Small intestine (tissue), 7 donors: ENCODE results near the gene ENAH. TPM values are rescaled to one million over a fixed set of nuclear protein-coding genes. Genes with fewer than 3 reads are reported as not detected.

Source experiments
- DNase-seq, 2 donors: peaks; one replicate each; pipeline versions ENCODE4 v3.0.0 to v3.0.0-alpha.2; 2013
- FAIRE-seq: peaks from 2 replicates; lab custom pipeline; 2012; peaks lifted over from hg19 to GRCh38; lab: Jason Lieb, UNC
- H3K27ac ChIP-seq, 3 donors: one replicate each; pipeline ENCODE4 v1.5.1; 2013; ENCODE audit warnings: low read length in 2 of 3, mild to moderate bottlenecking in 2 of 3, control low read depth in 1 of 3, inconsistent platforms in 1 of 3, low read depth in 1 of 3, moderate library complexity in 1 of 3
- H3K27me3 ChIP-seq, 3 donors: one replicate each; pipeline ENCODE4 v1.6.1; 2013; ENCODE audit warnings: low read length in 3 of 3, inconsistent platforms in 1 of 3; ENCODE audit not compliant: control insufficient read depth in 3 of 3, insufficient read depth in 3 of 3
- H3K36me3 ChIP-seq, 3 donors: one replicate each; pipeline ENCODE4 v1.6.1; 2013; ENCODE audit warnings: low read length in 3 of 3, inconsistent platforms in 1 of 3, low read depth in 1 of 3, mild to moderate bottlenecking in 1 of 3, moderate library complexity in 1 of 3; ENCODE audit not compliant: control insufficient read depth in 3 of 3, insufficient read depth in 2 of 3
- H3K4me1 ChIP-seq, 3 donors: one replicate each; pipeline ENCODE4 v1.6.1; 2013; ENCODE audit warnings: low read length in 2 of 3, inconsistent platforms in 1 of 3, low read depth in 1 of 3, mild to moderate bottlenecking in 1 of 3, moderate library complexity in 1 of 3; ENCODE audit not compliant: control insufficient read depth in 3 of 3, insufficient read depth in 2 of 3
- H3K4me3 ChIP-seq, 3 donors: one replicate each; pipeline ENCODE4 v1.5.1; 2013; ENCODE audit warnings: low read length in 3 of 3, control low read depth in 1 of 3, inconsistent platforms in 1 of 3, low read depth in 1 of 3, mild to moderate bottlenecking in 1 of 3, moderate library complexity in 1 of 3
- H3K9me3 ChIP-seq, 2 donors: one replicate each; pipeline ENCODE4 v1.6.1; 2013; ENCODE audit warnings: low read depth in 1 of 2, low read length in 1 of 2; ENCODE audit not compliant: control insufficient read depth in 2 of 2, insufficient read depth in 1 of 2
- WGBS, 3 donors: extraction: QIAGEN DNeasy Blood & Tissue Kit; methylation state at CpG; one replicate each; pipeline ENCODE4 v1.1.7; 2013; 5-methylcytosine and 5-hydroxymethylcytosine counted together
- polyA plus RNA-seq, 4 donors: library from polyadenylated mRNA; stranded (reverse) in 3 of 4; unstranded in 1 of 4; fragments of 200-250 nt in 3 of 4; fragments of 120-200 nt in 1 of 4; gene quantifications; one replicate each; pipeline versions ENCODE4 v1.2.1 to v1.2.3, GENCODE V29; 2013
- donor health status: healthy with polysubstance abuse.
- donor health status: control.
- donor health status: control.
- donor health status: Bipolar disorder and iron deficiency.
- donor health status: healthy.

The ENAH gene
- polyA plus RNA-seq, 4 donors: 4.5 to 26.0 (median 13.9) TPM

- no peaks in the 10 kb centered on the region for H3K4me1 ChIP-seq
- no peaks in the 10 kb centered on the region for H3K27me3 ChIP-seq
- no peak overlapping the region for H3K4me3 ChIP-seq
- WGBS, 3 donors: 90 to 96% (median 96%) methylated on average over 1 of the region's 1 CpG
- H3K27ac ChIP-seq: no peak overlapping the region
- H3K36me3 ChIP-seq: no peaks in the 10 kb centered on the region
- DNase-seq (no peak), FAIRE-seq (no peak)
- no peaks in the 10 kb centered on the region for H3K9me3 ChIP-seq
These were observed 32.7 kb upstream of the ENAH start for GRCh38 chr1:225685476-225686176.

DNA sequence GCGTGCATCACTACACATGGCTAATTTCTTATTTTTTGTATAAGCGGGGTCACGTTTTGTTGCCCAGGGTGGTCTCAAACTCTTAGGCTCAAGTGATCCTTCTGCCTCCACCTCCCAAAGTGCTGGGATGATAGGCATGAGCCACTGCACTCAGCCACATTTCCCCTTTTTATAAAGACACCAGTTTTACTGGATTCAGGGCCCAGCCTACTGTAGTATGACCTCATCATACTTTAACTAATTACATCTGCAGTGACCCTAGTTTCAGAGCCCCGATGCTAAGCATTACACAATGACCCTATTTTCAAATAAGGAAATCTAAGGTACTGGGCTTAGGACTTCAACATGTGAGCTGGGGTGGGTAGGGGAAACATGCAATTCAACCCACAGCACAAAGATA lies 31.8 kb upstream of the ENAH start:
- Histone ChIP-seq H3K9me3 (no peaks in the 10 kb centered on the region), H3K4me1 (no peaks in the 10 kb centered on the region), H3K27me3 (no peaks in the 10 kb centered on the region), H3K4me3 (no peak overlapping the region), H3K27ac (no peak overlapping the region), H3K36me3 (no peaks in the 10 kb centered on the region)
- no peak for DNase-seq
- WGBS, 3 donors: 79 to 85% (median 83%) methylated on average over 4 of the region's 4 CpGs
- no peak for FAIRE-seq

DNA sequence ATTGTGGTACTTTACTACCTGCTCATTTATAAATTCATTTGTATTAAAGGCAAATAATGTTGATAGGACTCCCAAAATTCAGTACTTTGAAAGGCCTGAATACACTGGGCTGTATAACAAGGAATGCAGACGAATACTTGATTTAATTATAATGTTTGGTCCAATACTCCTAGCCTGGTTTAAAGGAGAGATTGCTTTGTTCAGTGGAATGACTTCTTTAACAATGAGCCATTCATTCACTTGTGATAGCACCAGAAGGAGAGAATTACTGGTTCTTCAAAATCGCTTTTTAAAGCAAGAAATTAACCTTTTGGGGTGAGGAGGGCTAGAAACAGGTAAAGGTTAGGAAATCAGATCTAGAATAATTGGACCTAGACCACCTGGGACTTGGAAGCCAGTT lies 28.3 kb upstream of the ENAH start:
- Histone ChIP-seq H3K9me3 (no peaks in the 10 kb centered on the region), H3K27ac (no peak overlapping the region), H3K36me3 (no peaks in the 10 kb centered on the region), H3K4me3 (no peak overlapping the region), H3K27me3 (peaks cover 0 to 5% (median 0%) of the 10 kb centered on the region in 3 donors), H3K4me1 (no peaks in the 10 kb centered on the region)
- WGBS, 3 donors: 20 to 61% (median 40%) methylated on average over 2 of the region's 2 CpGs
- DNase-seq: no peak
- no peak for FAIRE-seq

DNA sequence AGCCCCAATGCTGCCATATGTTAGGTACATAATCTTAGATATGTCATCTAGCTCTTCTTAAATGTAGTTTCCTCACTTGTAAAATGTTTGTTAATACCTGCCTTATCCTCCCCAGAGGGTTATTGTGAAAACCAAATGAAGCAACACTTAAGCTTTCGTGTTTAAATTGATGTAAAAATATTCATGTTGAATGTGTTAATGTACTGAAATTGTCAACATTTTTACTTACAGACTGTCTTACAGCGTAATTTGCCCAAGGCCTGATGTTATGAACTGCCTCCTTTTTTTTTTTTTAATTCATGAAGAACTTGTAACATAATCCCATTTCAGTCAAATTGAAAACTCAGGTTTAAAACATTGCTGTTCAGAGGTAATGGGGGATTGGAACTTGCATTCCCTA lies 25.6 kb upstream of the ENAH start:
- H3K27ac ChIP-seq: no peak overlapping the region
- WGBS, 3 donors: 89 to 94% (median 92%) methylated on average over 2 of the region's 2 CpGs
- H3K9me3 ChIP-seq: no peaks in the 10 kb centered on the region
- H3K27me3 ChIP-seq: peaks cover 0 to 5% (median 0%) of the 10 kb centered on the region in 3 donors
- no peak overlapping the region for H3K4me3 ChIP-seq
- FAIRE-seq (no peak), DNase-seq (no peak)
- no peaks in the 10 kb centered on the region for H3K4me1 ChIP-seq
- H3K36me3 ChIP-seq: no peaks in the 10 kb centered on the region

GRCh38 chr1:225677350-225678124 lies 24.6 kb upstream of the ENAH start:
- FAIRE-seq: no peak
- peak in 1 of 2 donors; percentile 58 for DNase-seq
- Histone ChIP-seq H3K27ac (no peak overlapping the region), H3K9me3 (no peaks in the 10 kb centered on the region), H3K27me3 (peaks cover 0 to 5% (median 0%) of the 10 kb centered on the region in 3 donors), H3K4me1 (no peaks in the 10 kb centered on the region), H3K36me3 (no peaks in the 10 kb centered on the region), H3K4me3 (peak overlapping the region in 1 of 3 donors; percentile 8)
- WGBS, 3 donors: 38 to 72% (median 68%) methylated on average over 39 to 40 of the region's 40 CpGs

GRCh38 chr1:225674381-225674780 lies 21.5 kb upstream of the ENAH start:
- H3K4me1 ChIP-seq: peaks cover 0 to 15% (median 0%) of the 10 kb centered on the region in 3 donors
- peaks cover 0 to 5% (median 0%) of the 10 kb centered on the region in 3 donors for H3K27me3 ChIP-seq
- DNase-seq: no peak
- H3K27ac ChIP-seq: no peak overlapping the region
- no peaks in the 10 kb centered on the region for H3K9me3 ChIP-seq
- FAIRE-seq: no peak
- H3K36me3 ChIP-seq: no peaks in the 10 kb centered on the region
- WGBS, 3 donors: 58 to 80% (median 74%) methylated on average over 2 of the region's 2 CpGs
- H3K4me3 ChIP-seq: no peak overlapping the region

DNA sequence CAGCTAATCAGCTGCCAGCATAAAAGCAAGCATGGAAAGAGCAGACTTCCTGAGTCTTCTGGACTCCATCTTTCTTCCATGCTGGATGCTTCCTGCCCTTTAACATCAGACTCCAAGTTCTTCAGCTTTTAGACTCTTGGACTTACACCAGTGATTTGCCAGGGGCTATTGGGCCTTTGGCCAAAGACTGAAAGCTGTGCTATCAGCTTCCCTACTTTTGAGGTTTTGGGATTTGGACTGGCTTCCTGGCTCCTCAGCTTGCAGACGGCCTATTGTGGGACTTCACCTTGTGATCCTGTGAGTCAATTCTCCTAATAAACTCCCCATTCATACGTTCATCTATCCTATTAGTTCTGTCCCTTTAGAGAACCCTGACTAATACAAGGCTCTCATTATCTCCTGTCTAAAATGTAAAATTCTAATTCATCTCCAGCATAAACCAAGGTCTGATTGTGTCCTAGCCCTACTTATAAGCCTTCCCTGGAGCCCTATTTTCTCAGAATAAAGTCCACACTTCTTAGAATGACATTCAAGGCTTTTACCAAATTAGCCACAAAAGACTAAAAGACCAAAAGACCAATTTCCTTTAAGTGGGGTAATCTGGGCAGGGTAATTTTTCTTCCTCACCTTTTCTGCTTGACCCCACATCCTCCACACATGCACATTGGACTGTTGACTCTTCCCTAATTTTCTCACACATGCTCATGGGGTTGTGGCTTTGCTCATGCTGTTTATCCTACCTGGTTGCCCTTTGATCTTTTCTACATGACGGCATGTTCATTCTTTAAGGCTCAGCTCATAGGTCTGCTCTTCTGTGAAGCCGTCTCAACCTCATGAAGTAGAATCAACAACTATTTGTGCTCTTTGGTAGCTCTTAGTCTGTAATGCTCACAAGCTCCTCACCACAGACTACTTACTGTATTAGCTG lies 18.1 kb upstream of the ENAH start:
- 35 to 65% (median 44%) methylated on average over 4 of the region's 4 CpGs for WGBS, 3 donors
- Histone ChIP-seq H3K4me1 (peaks cover 0 to 15% (median 0%) of the 10 kb centered on the region in 3 donors), H3K4me3 (no peak overlapping the region), H3K9me3 (no peaks in the 10 kb centered on the region), H3K36me3 (no peaks in the 10 kb centered on the region), H3K27me3 (no peaks in the 10 kb centered on the region), H3K27ac (peak overlapping the region in 1 of 3 donors; percentile 81)
- peak; percentile 83 to 90 for DNase-seq
- no peak for FAIRE-seq

DNA sequence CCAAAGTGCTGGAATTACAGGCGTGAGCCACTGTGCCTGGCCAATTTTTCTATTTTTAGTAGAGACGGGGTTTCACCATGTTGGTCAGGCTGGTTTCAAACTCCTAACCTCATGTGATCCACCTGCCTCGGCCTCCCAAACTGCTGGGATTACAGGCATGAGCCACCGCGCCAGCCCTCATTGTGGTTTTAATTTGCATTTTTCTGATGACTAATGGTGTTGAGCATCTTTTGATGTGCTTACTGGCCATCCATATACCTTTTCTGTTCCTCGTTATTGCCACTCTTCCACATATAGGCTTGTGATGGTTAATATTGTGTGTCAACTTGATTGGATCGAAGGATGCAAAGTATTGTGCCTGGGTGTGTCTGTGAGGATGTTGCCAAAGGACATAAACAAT lies 17.4 kb upstream of the ENAH start:
- DNase-seq: no peak
- 87 to 93% (median 89%) methylated on average over 7 of the region's 7 CpGs for WGBS, 3 donors
- no peaks in the 10 kb centered on the region for H3K9me3 ChIP-seq
- H3K27ac ChIP-seq: no peak overlapping the region
- H3K4me3 ChIP-seq: no peak overlapping the region
- no peaks in the 10 kb centered on the region for H3K27me3 ChIP-seq
- no peak for FAIRE-seq
- H3K36me3 ChIP-seq: no peaks in the 10 kb centered on the region
- peaks cover 0 to 15% (median 0%) of the 10 kb centered on the region in 3 donors for H3K4me1 ChIP-seq
